Activated CD4-positive, alpha-beta T cell treated with anti-CD3 and anti-CD28 coated beads, Interleukin-2, amount 50 U/mL, for 4 hours (primary cell): Measurements from ENCODE around the gene MAN1C1.
A peak's percentile ranks its signal among the peaks of the same experiment; 100 is the strongest.

Experiments used
- DNase-seq, 2 experiments: peaks; one replicate each; pipeline ENCODE4 v3.0.0-alpha.2; 2020

Gene MAN1C1

DNA sequence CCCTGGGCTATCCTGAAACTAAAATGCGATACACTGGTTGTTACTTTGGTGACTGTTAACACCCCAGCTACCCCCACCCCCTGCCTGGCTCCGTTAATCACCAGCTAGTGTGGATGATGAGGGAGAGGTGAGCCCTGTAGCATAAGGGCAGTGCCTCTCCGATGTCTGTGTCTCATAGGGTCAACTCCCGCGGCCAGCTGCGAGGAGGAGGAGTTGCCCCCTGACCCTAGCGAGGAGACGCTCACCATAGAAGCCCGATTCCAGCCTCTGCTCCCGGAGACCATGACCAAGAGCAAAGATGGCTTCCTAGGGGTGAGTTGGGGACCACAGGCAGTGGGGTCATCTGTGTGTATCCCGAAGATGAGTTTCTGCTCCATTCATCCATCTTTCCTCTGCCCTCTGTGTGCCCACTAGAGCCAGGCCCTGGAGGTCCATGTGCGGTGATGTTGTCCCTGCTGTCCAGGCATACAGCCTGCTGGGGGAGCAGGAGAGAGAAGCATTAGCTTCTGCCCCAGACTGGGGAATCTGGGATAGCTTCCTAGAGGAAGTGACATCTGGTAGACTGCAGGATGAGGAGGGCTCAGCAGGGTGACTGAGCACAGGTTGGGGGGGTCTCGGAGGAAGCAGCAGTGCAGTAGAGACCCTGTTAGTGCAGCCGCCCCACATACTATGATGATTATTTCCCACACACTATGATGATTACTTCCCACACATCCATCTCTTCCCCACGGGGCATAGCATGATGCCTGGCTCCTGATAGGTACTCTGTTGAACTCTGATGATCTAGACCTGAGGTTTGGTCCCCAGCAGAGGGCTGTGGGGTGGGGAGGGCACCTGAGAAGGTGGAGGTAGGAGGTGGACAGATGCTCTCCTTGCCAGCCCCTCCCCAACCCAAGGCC is 188.6 kb downstream of the MAN1C1 start:
- no peak for DNase-seq

DNA sequence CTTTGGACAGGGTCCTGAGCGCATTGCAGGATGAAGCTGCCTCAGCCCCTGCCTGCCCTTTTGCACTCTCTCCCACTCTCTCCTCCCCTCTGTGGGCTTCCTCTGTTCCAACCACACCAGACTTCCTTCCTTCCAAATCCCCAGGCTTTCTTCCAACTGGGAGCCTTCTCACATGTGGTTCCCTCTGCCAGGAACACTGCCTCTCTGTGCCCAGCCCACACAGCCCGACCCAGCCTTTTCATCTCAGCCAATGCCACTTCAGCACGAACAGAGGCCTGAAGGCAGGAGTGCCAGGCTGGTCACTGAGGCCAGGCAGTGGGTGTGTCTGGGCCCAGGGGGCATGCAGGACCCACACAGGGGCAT is 189.3 kb downstream of the MAN1C1 start:
- DNase-seq, result no peak

DNA sequence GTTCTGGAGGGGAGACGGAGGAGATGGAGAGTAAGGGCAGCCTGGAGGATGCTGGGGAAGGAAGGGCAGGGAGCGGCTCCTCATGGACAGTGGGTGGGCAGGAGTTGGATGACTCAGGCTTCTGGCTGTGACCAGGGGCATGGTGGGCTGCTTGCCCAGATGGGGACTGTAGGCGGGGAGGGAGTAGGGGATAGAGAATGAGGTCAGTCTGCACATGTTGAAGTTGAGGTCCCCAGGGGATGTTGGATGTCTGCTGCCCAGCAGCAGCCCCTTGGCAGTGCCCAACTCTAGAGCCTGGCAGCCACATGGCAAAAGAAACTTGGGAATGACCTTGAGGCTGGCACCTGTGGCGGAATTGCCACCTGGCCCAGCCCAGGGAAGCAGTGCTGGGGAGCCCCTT is 189.8 kb downstream of the MAN1C1 start:
- DNase-seq, result no peak

DNA sequence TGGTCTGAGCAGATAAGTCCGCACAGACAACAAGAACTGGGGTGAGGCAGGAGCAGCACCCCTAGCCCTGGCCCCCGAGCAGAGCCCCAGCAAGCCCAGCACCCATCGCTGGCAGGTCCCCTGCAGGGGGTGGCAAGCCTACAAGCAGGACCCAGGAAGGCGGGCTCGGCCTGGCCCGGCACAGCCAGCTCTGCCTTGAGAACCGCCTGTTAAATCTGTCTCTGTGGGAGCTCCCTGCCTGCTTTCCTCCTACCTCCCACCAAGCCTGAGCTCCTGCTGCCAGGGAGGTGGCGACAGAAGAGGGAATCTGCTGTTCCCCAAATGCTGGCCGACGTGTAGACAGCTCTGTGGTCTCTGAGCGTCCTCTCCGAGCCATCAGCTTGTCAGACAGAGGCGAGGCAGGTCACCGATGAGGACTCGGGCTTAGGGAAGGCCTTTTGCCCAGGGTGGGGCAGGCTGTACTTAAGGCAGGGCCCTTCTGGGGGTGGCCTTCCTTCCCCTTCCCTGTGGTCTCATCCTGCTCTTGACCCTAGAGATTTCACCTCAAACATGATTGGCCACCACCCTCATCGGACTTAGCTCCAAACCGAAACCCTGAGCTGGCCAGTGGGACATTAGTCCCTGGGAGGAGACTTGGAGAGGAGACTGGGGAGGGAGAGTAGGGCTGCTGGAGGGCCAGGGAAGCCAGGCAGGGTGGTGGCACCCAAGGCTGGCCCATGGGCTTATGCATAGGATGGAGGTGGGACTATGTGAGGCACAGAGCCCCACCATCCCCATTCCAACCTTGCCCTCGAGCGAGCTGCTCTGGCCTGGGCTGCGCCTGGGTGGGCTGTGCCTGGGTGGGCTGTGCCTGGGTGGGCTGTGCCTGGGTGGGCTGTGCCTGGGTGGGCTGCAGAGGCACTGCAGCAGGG is 191.1 kb downstream of the MAN1C1 start:
- DNase-seq, result no peak

DNA sequence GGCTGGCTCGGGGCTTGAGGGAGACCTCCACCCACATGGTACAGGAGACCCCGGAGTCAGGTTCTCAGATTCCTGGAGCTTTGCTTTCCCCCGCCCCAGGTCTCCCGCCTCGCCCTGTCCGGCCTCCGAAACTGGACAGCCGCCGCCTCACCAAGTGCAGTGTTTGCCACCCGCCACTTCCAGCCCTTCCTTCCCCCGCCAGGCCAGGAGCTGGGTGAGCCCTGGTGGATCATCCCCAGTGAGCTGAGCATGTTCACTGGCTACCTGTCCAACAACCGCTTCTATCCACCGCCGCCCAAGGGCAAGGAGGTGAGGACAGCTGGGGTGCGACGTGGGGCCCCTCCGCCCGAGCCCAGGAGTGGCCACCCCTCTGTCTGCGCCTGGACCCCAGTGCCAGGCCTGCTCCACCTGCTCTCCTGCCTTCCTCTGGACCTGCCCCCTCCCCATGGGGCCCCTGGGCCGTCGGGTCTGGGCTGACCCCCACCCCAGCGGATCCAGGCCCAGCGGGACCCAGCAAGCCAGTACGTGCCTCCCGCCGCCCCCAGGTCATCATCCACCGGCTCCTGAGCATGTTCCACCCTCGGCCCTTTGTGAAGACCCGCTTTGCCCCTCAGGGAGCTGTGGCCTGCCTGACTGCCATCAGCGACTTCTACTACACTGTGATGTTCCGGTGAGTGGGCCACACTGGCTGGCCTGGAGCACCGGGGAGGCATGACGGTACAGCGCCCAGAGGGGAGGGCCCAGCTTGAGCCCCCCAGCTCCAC is 192.1 kb downstream of the MAN1C1 start:
- no peak for DNase-seq

DNA sequence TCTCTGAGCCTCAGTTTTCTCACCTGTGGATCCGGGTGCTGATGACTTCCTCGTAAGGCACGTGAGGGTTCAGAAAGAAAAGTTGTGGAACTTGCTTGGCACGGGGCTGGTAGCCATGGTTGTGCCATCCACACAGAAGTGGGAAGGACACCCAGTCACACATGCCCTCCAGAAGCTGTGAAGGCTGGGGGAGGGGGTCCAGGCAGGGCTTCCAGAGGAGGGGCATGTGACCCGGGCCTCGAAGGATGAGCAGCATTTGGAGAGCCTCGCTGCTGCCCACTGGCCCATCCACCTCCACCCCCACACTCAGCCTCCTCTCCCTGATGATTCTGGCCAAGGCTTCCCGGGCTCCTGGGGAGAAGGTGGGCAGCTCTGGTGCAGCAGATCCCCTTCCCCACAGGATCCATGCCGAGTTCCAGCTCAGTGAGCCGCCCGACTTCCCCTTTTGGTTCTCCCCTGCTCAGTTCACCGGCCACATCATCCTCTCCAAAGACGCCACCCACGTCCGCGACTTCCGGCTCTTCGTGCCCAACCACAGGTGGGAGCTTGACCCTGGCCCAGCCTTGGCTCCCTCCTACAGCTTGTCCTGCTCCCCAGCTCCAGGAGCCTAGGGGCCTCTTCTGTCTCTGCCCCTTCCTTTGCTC is 192.8 kb downstream of the MAN1C1 start:
- no peak for DNase-seq

DNA sequence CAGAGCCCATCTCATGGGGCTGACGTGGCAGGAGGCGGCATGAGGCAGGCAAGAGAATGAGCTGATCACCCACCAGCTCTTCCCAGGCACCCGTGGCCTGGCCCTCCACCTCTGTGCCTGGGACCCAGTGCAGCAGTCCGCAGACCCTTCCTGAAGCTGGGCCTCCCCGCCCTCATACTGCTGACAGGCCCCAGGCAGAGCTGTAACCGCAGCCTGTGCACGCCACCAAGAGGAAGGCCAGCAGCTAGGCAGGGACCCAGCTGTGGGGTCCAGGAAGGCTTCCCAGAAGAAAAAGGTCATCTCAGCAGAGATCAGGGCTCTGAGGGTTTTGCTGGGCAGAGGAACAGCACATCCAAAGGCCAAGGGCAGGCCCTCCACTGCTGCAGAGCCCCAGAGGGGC is 193.3 kb downstream of the MAN1C1 start:
- DNase-seq, result no peak

DNA sequence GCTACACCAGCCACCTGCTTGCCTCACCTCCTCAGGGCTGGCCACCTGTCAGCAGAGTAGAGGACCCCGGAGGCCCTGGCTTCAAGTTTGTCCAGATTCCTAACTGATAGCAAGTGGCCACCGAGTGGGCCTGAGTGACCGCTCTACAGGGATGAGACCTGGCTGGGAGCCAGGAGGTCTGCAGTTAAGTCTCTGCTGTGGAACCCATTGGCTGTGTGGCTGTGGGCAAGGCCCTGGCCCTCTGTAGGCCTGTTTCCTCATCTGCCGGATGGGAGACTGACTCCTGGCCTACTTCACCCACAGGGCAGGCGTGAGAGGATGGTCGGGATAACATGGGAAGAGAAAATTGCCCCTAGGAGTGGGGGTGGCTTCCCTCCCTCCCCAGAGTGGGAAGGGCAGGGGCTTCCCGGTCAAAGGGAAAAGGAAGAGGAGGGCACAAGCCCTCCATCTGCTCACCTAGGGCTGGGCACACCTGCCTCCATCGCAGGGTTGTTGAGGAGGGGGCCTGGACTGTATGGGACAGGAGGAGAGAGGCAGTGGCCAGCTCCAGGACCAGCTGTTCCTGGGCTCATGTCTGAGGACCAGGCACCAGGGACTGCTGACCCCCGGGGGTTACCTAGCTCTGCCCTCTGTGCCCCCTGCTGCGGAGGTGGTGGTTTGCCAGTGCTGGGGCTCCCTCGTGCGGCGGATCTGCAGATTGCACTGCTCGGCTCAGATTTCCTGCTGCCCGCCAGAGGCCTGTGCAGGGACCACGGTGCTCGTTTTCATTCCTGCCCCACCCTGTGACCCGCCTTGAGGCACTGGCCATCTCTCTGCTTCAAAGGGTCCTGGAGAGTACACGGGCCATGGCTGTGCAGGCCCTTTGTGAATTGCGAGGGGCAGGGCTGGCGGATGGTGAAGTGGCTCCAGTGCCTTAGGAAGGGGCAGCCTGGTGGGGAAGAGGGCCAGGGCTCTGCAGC is 194.0 kb downstream of the MAN1C1 start:
- peak; percentile 77 to 83 for DNase-seq

DNA sequence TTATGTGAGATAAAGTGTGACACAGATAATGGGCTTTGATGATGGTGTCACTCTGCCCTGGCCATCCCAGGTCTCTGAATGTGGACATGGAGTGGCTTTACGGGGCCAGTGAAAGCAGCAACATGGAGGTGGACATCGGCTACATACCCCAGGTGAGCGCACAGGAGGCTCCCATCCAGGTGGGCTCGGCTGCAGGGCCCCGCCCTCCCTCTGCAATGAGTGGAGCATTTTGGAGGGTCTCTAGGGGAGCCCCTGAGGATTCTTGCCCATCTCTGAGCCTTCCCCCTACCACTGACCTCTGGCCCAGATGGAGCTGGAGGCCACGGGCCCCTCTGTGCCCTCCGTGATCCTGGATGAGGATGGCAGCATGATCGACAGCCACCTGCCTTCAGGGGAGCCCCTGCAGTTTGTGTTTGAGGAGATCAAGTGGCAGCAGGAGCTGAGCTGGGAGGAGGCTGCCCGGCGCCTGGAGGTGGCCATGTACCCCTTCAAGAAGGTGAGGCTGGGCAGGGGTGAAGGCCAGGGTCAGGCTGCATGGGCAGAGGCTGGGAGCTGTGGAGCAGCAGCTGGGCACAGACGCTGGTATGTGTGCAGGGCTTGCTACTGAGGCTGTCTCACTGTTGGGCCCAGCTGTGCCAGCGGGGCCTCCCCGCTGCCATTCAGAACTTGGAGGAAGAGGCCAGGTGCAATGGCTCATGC is 194.9 kb downstream of the MAN1C1 start:
- DNase-seq, result no peak

DNA sequence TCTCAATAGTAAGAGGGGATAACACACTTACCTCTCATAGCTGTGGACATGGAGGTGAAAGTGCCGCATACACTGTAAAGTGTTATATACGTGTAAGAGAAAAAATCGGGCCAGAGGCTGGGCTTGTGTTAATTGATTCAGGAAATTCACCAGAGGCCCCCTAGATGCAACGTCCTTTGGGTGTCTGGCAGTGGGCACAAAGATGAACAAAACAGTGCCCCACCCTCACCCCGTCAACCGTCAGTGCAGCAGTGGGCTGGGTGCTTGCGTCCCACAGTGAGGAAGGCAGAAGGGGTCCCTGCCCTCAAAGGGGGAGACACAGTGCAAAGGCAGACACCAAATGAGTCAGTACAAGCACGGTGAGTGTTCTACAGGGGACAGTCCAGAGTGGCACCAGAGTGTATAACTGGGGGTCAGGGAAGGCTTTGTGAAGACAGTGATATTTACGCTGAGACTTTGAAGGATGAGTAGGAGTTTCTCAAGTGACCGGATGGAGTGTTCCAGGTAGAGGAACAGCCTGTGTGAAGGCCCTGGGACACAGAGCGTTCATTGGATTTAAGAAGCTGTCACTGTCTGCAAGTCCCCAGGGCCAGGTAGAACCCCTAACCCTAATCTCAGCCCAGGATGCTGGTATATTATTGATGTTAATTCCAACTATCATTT is 196.6 kb downstream of the MAN1C1 start:
- DNase-seq, result no peak

DNA sequence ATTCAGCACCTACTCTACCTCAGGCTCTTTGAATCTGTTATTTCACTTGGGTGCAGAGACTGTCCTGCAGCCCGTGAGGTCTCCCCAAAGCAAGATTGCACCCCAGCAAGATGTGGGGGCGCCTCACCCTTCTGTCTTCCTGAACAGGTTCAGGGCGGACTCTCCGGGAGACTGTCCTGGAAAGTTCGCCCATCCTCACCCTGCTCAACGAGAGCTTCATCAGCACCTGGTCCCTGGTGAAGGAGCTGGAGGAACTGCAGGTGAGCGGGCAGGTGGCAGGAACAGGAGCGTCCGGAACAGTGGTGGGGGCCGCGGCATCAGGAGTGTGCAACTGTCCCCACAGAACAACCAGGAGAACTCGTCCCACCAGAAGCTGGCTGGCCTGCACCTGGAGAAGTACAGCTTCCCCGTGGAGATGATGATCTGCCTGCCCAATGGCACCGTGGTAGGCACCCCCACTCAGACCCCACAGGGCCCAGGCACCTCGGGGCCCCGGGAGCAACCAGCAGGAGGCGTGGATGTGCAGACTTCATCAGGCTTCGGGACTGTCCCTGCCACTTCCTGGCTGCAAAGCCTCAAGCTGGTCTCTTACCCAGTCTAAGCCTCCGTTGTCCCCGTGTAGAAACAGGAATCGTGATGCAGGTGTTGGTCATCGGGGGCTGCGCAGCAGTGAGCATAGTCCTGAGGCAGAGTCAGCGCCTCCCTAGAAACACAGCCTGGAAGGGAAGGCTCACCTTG is 197.3 kb downstream of the MAN1C1 start:
- DNase-seq, result no peak

DNA sequence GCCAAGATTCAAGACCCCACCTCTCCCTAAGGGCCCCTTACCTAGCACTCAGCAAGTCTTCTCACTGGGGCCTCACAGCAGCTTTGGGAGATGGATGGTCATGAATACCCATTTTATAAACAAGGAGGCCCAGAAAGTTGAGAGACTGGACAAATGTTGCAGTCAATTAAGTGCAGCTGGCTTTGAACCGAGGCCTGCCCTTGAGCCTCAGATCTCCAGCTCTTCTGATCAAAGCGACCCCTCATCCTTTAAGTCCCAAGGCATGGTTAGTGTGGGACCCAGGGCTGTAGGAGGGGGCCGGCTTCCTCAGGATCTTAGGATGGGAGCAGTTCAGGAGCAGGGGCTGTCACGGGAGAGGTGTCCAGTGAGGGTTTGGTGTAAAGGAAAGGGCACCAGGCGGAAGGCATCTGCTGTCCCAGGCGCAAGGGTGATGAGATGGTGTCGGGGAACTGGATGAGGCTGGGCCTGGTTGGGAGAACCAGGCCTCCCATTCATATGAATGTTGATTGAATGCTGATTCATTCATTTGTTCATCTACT is 198.0 kb downstream of the MAN1C1 start:
- no peak for DNase-seq

DNA sequence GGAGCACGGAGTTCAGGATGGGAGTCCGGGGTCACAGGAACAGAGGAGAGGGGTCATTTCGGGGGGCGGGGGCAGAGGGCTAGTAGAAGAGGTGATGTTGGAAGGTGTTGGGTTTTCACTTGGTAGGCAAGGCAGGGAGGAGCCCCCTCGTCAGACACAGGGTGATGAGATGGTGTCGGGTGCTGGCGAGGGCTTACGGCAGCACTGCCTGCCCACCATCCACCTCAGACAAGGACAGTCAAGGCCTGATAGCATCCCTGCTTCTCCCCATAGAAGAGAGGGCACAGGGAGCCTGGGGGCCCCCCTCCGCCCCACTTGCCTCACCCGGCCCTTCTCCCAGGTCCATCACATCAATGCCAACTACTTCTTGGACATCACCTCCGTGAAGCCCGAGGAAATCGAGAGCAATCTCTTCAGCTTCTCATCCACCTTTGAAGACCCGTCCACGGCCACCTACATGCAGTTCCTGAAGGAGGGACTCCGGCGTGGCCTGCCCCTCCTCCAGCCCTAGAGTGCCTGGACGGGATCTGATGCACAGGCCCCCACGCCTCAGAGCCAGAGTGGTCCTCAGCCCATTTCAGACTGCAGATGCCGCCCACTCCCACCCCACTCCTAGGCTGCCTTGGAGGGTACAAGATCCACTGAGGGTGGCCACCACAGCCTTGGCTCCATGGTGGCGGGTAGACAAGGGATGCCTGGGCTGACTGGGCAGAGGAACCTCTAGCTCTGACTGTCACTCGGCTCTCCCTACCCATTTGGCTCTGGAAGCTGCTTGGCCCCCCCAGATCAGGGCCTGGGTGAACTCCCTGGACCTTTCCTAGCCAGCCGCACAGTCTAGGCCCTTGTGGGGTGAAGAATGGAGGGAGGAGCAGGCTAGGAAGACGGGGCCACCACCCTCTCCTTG is 198.9 kb downstream of the MAN1C1 start:
- DNase-seq, result no peak

DNA sequence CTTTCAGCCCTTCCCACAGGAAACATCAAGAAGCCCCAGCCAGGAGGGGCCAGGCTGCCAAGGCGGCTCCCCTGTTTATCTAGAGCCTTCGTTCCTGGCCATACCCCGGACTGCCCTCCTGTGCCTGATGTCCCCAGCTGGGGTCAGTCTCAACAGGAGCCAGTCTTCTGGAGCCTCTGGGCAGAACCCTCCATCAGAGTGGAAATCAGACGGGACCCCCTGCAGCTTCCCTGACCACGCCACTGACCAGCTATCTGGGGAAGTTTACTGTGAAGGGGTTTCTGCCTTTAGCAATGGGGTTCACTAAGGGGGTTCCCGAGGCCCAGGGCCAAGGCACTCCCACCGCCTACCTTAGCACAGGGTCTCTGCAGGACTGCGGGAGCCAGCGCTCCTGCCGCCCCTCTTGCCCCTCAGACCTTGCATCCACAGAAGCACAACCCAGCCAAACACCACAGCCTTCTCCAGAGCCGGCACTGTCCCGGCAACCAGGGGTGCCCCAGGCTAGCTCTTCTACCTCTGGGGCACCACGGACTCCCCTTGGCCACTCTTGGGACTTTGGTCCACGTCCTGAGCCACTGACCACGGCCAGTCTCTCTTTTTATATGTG is 199.6 kb downstream of the MAN1C1 start:
- DNase-seq, result no peak

DNA sequence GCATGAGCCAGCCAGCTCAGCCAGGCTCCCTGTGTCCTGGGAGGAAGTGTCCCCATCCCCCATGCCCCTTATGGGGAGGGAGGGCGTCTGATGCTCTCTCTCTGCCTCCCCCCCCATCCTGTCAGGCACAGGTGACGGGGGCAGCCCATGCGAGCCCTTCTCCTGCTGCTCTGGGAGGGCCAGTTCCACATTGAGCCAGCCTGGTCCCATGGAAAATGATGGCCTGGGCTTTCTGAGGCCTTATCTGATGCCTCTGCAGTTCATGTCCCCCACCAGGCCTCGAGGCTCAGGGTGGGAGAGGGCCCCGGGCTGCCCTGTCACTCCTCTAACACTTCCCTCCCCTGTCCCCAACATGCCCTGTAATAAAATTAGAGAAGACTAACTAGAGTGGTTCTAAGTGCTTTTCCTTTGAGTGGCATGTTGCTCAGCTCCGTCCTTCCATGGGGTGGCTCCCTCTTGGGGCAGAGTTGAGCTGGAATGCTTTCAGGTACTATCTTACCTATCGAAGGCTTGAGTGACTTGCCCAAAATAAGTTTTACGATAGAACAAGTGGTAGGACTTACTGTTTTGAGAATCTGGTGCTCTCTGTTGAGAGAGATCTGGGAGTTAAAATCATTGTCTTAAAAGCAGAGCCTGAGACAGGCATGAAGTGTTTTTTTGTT is 201.4 kb downstream of the MAN1C1 start:
- DNase-seq, result no peak

DNA sequence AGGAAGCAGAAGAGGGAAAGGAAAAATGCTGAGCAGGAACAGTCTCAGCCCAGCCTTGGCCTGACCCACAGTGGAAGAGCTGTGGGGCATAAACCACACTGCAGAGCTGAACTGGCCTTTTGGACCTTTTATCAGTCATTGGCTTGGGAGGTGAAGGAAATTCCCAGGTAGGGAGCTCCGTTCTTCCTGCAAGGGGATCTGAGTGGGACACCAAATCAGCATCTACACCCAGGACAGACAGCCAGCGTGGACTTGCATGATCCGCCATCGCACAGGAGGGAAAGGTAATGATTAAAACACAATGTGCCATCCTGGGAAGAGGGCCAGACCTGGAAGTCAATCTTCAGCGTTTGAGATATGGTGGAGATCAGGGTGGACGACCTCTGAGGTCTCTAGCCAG is 202.0 kb downstream of the MAN1C1 start:
- DNase-seq, result no peak
